CD4-positive, alpha-beta T cell treated with Interleukin-21 for 1 hour (primary cell): ENCODE measurements around the gene NCCRP1.

Experiments used
- DNase-seq: peaks from one replicate; pipeline ENCODE4 v3.0.0-alpha.2; 2020

NCCRP1 gene

GRCh38 chr19:39181500-39182173 lies 15.1 kb upstream of the NCCRP1 start:
- DNase-seq: no peak

- no peak for DNase-seq
These were observed 14.6 kb upstream of the NCCRP1 start for GRCh38 chr19:39182174-39182505.

DNA sequence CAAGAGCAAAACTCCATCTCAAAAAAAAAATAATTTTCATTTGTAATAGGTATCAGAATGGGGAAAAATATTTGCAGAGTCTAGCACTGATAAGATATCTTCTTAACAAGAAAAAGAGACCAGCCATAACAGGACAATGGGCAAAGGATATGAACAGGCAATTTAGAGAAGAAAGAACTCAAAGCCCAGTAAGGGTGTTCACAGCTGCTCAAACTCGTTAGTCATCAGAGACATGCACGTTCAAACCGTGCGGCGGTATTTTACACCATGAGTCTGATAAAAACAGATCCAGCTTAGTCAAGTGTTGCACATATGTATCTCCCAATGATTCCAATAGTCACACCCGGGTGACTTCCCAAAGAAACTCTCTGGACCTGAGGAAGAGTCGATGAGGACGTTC lies 13.7 kb upstream of the NCCRP1 start:
- DNase-seq: no peak

- DNase-seq: no peak
These were observed 10.4 kb upstream of the NCCRP1 start for GRCh38 chr19:39186391-39186790.

DNA sequence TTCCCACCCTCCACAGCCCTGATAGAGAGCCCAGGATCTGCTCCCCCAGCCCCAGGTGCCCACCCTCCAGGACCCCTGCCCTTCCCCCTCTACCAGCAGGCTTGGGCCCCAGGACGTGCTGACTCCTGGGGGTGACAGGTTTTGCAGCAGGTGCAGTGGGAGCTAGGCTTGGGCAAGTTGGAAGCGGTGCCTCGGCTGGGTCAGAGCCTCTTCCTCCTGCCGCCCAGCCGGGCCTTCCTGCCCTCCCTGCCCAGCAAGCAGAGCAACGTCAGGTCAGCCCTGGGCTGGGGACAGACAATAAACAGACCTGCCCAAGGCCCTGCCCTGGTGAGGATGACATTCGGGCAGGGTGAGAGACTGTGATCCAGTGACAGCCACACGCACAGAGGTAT lies 9.2 kb upstream of the NCCRP1 start:
- no peak for DNase-seq

DNA sequence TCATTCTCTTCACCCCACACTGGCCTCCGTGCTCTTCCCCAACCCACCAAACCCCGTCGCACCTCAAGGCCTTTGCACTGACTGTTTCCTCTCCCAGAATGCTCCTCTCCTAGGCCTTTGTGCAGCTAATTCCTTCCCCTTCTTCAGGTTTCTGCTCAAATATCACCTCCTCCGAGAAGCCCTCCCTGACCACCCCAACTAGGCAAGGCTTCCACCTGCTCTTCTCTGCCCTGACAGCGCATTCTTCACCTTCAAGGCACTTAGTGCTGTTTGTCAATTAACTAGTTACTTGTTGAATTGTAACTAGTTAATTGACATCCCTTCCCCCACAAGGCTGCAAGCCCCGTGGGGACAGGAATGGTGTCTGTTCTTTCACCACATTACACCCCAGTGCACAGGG lies 7.8 kb upstream of the NCCRP1 start:
- DNase-seq: no peak

GRCh38 chr19:39190768-39191167 lies 6.0 kb upstream of the NCCRP1 start:
- no peak for DNase-seq

DNA sequence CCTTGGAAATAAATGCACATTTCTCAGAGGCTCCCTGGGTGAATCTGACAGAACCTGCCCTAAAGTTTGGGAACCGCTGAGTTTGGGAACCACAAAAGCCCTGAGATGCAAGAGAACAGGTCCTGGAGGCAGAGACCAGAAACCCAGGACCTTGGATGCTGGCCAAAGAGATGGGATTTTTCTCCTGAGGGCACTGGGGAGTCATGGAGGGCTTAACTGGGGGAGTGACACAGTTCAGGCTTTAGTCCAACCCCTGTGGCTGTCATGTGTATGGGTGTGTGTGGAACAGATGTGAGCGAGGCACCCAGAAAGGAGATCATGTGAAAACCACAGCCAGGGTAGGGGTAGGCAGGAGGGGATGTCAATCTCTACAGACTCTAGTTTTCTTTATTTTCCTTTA lies 3.9 kb upstream of the NCCRP1 start:
- no peak for DNase-seq

DNA sequence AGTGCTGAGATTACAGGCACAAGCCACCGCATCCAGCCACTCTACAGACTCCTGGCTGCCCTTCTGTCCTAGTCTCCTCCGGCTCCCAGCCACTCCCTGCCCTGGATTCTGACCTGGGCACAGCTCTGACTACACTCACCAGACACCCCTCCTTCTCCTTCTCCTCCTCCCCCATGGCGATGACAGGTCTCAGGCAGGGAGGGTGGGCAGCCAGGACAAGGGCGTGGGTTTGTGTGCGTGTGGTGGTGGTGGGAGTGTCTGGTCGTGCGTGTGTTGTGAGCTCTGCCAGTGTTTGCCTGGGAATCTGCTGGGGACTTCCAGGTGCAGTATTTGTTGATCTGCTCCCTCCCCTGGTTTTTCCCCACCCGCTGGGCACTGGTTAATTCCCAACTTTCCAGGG lies 3.0 kb upstream of the NCCRP1 start:
- no peak for DNase-seq

DNA sequence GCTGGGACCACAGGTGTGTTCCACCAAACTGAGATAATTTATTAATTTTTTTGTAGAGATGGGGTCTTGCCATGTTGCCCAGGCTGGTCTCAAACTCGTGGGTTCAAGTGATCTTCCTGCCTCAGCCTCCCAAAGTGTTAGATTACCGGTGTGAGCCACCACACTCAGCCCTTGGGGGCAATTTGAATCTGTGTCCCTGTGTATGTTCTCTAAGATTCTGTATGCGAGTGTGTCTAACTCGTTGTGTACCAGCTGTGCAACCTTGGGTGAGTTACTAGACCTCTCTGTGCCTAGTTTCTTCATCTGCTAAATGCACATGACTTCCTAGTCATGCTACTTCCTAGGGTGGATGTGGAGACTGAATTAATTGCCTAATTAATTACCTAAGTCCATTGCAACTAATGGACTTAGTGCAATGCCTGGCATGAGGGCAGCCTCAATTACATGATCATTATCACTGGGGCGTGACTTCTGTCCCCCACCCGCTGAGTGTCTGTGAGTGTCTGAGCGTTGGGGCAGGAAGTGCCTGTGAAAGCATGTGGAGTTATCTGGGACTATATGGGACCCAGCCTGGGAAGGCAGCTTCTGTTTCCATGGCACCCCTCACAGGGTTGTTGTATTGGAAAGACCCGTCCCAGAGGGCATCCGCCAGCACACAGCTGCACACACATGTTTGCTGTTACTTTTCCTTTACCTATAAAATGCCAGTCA lies 1.8 kb upstream of the NCCRP1 start:
- DNase-seq: no peak

DNA sequence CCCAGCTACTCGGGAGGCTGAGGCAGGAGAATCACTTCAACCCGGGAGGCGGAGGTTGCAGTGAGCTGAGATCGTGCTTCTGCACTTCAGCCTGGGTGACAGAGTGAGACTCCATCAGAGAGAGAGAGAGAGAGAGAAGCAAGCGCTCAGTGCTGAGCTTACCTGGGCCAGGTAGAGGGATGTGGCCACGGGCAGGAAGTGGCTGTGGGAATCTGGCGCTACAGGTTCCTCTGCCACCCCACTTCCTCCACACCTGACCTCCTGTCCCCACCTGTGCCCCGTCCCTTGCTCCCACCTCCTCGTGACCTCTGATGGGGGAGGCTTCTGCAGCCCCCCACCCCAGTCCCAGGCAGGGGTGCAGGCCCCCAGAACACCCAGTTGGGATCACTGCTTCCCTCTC lies 1.0 kb upstream of the NCCRP1 start:
- DNase-seq: peak; percentile 17

DNA sequence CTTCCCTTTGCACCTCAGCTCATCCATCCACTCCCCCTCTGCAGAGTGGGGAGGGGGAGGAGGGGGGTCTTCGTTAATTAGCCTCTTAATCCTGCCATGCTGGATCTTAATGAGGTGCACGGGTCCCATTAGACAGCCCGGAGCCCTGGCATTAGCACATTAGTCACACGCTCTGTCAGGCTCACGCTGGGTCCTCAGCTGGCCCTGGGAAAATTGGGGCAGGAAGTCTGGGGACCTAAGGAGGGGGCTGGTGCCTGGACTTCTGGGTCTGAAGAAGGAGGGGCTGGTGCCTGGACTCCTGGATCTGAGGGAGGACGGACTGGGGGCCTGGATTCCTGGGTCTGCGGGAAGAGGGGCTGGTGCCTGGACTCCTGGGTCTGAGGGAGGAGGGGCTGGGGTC lies 444 bp upstream of the NCCRP1 start:
- DNase-seq: no peak

DNA sequence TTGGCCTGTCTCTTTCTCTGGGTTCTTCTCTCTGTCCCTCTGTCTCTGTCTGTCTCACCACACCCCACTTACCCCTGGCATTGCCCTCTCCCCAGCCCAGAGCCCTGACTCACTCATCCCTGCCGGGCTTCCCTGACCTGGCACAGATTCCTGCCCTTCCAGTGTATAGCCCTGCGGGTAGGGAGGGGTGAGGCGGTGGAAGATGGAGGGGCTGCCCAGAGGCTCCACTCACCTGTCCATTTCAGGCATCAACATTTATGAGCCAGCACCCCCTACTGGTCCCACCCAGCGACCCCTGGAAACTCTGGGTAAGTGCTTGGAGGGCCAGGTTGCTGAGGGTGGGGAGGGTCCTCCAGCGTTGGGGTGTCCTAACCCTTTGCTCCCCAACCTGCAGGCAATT lies 1.0 kb downstream of the NCCRP1 start:
- no peak for DNase-seq

GRCh38 chr19:39199025-39199424 lies 2.3 kb downstream of the NCCRP1 start:
- no peak for DNase-seq

- no peak for DNase-seq
These were observed 3.5 kb downstream of the NCCRP1 start for GRCh38 chr19:39200066-39200802.

GRCh38 chr19:39200803-39201115 lies 4.0 kb downstream of the NCCRP1 start:
- no peak for DNase-seq

DNA sequence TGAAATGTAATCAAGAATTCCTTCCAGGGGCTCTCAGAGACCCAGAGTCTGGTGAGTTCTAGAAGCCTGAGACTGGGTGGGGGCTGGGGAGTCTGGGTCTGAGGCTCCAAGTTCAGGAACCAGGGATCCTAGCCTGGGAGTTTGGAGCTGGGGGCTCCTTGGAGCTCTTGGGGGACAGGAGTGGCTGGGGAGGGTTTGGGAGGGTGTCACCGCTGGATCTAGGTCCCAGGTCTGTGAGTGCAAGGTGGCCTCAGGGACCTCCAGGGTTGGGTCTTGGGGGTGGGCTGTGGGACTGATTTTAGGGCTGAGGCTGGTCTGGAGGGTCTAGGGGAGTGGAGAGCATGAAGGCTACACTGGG lies 6.2 kb downstream of the NCCRP1 start:
- DNase-seq: no peak

- DNase-seq: no peak
These were observed 6.9 kb downstream of the NCCRP1 start, which contains the start of gene SYCN for GRCh38 chr19:39203372-39204341. Gene SYCN (minus strand): TSS chr19:39204263. CDS start chr19:39204254, 9 bp downstream.

DNA sequence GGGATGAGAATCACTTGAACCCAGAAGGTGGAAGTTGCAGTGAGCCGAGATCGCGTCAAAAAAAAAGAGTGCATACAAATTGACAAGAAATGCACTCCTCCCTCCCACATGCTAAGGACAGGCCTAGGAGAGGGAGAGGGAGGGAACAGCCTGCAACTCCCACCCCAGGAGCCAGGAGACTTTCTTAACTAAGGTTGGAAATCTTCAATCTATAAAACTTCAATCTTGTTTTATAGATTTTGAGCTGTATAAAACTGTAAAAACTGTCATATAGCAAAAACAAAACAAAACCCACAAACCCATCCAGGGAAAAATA lies 8.6 kb downstream of the NCCRP1 start:
- no peak for DNase-seq

DNA sequence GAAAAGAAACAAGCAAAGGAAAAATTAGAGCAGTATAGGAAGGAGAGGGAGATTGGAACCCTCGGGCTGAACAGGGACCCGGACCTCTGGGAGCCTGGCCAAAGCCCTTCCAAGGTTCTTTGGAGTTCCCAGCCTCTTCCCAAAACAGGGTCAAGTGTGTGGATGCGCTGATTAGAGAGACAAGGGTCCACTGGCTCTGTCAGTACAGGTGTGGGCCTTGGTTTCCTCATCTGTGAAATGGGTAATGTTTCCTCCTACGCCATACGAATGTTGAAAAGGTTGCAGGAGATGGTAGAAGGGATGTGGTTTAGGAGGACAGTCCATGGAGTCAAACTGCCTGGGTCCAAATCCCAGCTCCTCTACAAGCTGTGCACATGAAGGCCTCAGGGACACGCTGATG lies 9.4 kb downstream of the NCCRP1 start:
- DNase-seq: no peak

GRCh38 chr19:39207293-39207836 lies 10.6 kb downstream of the NCCRP1 start:
- no peak for DNase-seq

DNA sequence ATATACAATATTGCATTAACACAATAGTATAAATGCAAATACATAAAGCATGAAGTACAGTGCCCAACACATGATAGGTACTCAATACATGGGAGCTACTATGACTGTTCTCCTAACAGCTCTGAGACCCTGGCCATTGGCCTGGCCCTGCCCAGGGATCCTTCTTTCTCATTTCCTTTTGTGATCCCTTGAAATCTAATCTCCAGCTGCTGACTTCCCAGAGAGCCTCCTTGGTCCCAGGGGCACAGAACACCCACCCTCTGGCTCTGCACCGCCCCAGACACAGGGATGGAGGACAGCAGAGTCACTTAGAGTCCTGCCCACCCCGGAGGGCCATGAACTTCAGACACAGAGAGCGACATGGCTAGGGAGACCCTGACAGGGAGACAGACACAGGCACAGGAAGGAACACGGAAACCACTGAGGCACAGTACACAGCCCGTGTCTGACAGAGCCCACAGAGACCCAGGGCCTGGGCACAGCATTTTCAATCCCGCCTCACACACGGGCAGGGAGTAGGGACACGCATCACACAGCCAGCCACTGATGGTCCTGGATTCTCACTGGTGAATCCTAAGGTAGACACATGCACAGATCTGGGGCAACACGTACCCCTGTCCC lies 11.5 kb downstream of the NCCRP1 start:
- no peak for DNase-seq

GRCh38 chr19:39209196-39209595 lies 12.4 kb downstream of the NCCRP1 start:
- no peak for DNase-seq
